KOPT-K1 (cell line): ENCODE results near the gene CISD3.

ENCODE experiments used
- H3K27ac ChIP-seq: fragments of 200-600 bp; sonication (generic); 2 replicates; pipeline ENCODE4 v1.5.1; 2016; ENCODE audit warnings: antibody characterized with exemption, mild to moderate bottlenecking, low read depth, low read length; ENCODE audit not compliant: poor library complexity, severe bottlenecking
- H3K36me3 ChIP-seq: fragments of 200-600 bp; sonication (generic); 2 replicates; pipeline ENCODE4 v1.5.1; 2017; ENCODE audit warnings: antibody characterized with exemption, mild to moderate bottlenecking, low read length, moderate library complexity; ENCODE audit not compliant: insufficient read depth
- H3K9me3 ChIP-seq: fragments of 200-600 bp; sonication (generic); 2 replicates; pipeline ENCODE4 v1.5.1; 2017; ENCODE audit warnings: antibody characterized with exemption, low read length, mild to moderate bottlenecking; ENCODE audit not compliant: insufficient read depth, poor library complexity, severe bottlenecking

Gene CISD3

DNA sequence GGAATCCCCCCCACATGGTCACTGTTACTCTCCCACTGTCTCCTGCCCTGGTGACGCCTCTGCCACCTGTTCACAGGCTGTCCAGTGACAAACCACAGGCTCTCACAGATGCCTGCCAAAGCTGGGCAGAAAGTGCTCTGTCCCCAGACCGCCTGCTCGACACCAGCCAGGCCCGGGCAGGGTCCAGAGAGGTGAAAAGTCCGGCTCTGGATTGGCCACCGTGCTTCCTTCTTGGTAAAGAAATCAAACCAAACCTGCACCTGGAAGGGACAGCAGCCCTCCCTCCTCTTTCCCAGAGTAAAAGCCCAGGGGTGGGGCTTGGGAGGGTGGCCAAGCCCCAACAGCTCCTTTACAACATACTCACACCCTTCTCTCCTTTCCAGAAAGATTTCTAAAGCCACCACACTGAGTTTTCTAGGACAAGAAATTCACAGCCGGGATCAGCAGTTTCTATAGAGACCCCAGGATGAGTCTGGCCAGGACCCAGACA, 11.8 kb downstream of the CISD3 start:
- Histone ChIP-seq H3K9me3 (no peaks in the 10 kb centered on the region), H3K27ac (no peak overlapping the region), H3K36me3 (no peaks in the 10 kb centered on the region)

DNA sequence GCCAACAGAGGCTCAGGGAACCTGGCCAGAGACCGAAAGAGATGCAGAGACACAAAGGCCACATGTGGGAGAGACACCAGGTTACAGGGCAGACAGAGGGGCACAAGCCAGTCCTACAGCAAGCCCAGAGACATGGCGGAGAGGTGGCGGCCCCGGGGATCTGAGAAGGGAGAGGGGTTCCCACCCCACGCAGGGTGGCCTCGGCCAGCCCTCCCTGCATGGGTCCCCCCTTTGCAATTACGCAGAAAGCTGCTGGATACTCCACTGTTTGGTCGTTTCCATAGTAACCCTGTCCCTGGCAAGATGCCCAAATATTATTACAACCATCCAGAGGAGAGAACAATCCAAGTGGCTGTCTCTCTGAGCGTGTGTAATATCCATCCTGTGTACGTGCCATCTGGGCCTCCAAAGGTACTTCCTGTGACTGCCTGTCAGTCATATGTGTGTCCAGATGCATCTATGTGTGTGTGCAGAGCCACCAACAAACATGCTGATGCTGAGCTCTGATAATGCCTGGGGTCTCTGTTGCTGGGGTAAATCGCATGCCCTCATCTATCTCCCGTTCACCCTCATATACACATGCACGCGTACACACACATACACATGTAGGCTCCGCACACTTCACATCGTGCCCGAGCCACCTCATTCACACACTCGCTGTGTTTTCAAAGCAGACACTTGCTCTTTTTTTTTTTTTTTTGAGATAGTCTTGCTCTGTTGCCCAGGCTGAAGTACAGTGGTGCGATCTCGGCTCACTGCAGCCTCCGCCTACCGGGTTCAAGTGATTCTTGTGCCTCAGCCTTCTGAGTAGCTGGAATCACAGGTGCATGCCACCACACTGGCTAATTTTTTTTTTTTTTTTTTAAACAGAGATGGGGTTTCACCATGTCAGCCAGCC, 12.5 kb downstream of the CISD3 start:
- no peaks in the 10 kb centered on the region for H3K9me3 ChIP-seq
- no peaks in the 10 kb centered on the region for H3K36me3 ChIP-seq
- H3K27ac ChIP-seq = no peak overlapping the region

DNA sequence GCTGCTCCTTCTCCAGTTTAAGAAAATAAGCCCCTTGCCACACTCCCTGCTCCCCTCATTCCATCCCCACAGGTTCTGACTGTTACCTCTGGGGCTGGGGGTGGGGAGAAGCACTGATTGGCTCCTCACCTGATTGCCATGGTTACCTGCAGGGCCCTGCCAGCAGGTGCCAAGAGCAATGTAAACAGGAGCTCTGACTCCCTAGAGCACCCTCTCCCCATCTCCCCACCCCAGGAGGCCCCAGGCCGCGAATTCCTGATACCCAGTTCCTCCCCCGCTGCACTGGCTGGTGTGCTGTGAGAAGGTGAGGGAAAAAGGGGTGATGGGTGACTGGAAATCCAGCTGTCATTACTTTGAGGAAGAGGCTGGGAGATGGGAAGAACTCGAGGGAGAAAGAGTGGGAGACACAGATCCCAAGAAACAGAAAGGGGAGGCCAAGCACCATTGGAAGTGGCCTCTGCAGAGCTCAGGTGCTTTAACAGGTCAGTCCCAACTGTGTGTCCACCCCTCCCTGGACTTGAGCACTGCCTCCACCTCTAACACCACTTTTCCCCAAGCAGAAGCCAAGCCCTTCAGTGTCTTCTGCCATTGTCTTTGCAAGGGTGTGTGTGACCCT, 13.5 kb downstream of the CISD3 start:
- H3K9me3 ChIP-seq = no peaks in the 10 kb centered on the region
- H3K27ac ChIP-seq = no peak overlapping the region
- H3K36me3 ChIP-seq = no peaks in the 10 kb centered on the region

DNA sequence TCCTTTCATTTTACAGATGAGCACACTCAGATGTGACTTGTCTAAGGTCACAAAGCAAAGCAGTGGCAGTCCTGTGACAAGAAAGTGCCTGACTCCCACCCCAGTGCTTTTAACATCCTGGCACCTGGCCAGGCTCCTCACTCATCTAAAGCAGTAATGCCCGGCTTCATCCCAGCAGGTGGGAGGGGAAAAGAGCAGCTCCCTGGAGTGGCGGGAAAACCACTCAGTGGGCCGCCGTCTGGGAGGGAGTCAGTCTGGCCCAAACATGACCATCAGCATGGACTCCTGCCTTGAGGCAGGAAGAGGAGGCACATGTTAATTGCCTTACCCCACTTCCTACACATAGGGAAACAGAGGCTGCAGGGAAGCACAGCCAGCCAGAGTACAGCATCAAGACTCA, 15.4 kb downstream of the CISD3 start:
- H3K36me3 ChIP-seq = no peaks in the 10 kb centered on the region
- no peak overlapping the region for H3K27ac ChIP-seq
- no peaks in the 10 kb centered on the region for H3K9me3 ChIP-seq

DNA sequence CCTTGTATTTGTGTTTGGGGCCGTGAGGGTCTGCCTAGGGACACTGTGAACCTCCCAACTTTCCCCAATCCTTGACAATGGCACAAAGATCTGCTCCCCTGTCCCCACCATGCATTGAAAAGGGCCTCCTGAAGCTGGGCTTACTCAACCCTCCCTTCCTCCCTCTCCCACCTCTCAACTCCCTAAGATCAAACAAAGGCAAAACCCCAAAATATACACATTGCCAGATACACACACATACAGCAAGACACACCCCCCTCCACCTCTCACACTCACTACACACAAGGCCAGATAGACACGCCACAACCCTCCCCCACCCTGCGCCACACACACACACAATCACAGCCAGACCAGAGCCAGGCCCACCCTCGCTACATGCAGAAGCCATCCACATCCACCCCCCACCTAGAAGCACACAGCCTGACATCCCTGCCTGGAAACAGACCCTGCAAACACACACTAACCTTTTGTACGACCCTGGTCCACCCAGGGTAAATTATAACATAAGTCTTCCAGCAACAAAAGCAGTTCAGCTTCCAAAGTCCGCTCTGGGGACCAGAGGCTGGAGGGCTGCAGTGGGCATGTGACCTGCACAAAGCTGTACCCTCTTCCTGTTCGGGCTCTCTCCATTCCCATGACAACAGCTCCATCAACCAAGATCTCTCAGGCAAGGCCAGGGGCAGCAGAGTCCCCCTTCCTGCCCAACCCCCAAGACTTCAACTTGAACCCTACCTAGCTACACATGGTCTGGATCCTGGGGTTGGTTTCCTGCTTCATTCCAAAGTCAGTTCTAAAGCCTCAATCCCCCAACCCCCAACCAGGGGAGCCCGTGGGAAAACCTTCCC, 16.1 kb downstream of the CISD3 start:
- H3K36me3 ChIP-seq = no peaks in the 10 kb centered on the region
- H3K9me3 ChIP-seq = no peaks in the 10 kb centered on the region
- no peak overlapping the region for H3K27ac ChIP-seq

DNA sequence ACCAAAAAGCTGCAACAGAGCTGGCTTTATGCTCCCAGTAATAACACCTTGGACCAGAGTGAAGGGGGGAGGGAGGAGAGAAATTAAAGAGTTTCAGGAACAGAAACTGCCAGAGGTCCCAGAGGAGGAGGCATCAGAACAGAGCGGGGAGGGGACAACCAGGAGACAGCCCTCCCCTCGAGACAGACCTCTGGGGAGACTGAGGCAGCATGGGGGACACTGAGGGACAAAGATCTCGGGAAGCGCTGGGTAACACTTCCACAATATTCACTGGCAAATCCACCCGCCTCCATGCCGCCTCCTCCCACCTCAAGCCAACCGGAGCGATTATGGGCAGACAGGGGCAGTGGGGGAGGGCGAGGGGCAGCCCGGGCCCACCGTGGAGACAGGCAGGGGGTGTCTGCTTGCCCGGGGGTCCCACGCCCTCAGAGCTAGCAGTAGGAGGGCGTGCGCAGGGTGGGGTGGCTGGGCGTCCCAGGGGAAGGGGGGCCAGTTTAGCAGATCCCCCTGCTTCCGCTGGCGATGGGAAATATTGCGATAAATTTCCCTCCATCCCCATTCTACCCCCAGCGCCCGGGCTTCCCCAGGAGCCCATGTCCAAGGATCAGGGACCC, 16.8 kb downstream of the CISD3 start:
- H3K27ac ChIP-seq = peak overlapping the region; percentile 55
- no peaks in the 10 kb centered on the region for H3K36me3 ChIP-seq
- no peaks in the 10 kb centered on the region for H3K9me3 ChIP-seq

DNA sequence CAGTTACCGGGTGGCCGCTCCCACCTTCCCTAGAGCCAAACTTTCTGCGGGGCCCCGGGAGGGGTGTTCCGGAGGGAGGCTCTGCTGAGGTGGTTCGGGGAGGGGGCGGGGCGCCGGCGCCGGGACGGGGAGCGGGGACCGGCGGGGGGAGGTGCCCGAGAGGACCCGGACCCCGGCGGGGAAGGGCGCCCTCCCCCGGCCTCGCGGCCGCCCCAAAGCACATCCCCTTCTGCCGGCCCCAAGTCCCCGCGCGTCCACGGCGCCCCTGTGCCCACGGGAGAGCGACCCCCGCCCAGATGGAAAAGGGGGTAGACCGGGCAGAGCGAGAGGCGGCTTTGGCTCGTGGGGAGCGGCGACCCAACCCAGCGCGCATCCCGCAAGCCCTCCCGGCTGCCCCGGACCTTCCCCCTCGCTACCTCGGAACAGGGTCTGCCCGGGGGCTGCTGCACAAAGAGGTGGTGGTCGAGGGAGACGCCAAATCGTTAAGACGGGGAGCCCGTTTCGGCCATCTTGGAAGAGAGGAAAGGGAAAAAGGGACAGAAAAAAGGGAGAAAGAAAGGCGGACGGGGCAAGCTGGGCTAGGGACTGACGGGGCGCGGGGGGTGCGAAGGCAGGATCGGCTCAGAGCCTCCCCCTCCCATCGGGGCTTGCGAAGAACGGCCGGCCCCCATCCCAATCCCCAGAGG, 17.5 kb downstream of the CISD3 start:
- H3K27ac ChIP-seq = peak overlapping the region; percentile 55
- H3K36me3 ChIP-seq = no peaks in the 10 kb centered on the region
- H3K9me3 ChIP-seq = no peaks in the 10 kb centered on the region

DNA sequence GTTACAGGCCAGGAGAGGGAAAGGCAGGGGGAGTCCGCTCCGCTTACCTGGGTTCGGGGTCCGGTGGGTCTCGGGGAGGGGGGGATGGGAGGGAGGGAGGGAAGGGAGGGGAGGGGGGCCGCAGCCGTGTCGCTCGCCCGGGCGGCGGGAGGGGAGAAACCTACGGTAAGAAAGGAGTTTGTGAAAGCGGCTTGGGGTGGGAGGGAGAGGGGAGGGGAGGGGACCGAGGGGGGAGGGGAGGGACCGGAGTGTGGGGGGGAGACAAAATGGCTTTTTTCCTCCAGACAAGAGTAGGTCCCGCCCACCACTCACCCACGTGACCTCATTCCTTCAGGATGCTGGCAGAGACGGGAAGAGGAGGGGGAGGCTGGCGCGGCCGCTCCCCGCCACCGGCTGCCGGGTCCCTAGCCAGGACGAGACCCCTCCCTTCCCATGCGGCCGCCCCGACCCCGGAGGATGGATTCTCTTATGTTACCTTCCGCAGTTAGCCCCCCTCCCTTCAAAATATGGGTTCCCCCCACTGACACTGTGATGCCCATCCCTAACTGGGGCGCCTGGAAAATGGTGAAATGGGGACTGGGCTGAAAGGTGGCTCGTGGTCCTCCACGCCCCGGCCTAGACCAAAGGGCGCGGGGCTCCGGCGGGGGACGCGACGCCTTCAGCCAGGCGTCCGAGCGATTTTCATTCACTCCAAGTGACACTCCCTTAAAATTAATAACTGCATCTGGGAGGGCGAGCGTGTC, 18.2 kb downstream of the CISD3 start, which contains the start of gene PCGF2:
PCGF2 (minus strand) TSS at position 188 of the 743 bp plus-strand sequence. CDS start 7,934 bp downstream, outside the sequence.
- Histone ChIP-seq H3K36me3 (no peaks in the 10 kb centered on the region), H3K9me3 (no peaks in the 10 kb centered on the region), H3K27ac (peak within 1 kb of the TSS; percentile 55)

DNA sequence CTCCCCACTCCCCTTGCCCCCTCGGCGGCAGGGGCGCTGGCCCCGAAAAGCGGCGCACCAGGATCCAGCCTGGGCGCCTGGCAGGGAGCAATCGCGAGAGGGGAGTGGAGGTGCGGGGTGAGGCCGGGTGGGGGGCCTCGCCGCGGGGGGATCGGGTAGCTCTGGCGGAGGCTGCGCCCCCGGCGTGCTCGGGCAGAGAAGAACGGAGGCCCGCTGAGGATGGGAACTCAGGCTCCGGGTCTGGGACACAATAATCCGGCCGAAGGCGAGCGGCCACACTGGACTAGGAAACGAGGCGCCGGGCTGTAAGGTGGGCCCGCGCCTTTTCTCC, 18.7 kb downstream of the CISD3 start:
- peaks cover 2% of the 10 kb centered on the region; the same call in 1 of the 2 replicates for H3K36me3 ChIP-seq
- H3K9me3 ChIP-seq = no peaks in the 10 kb centered on the region
- no peak overlapping the region for H3K27ac ChIP-seq

DNA sequence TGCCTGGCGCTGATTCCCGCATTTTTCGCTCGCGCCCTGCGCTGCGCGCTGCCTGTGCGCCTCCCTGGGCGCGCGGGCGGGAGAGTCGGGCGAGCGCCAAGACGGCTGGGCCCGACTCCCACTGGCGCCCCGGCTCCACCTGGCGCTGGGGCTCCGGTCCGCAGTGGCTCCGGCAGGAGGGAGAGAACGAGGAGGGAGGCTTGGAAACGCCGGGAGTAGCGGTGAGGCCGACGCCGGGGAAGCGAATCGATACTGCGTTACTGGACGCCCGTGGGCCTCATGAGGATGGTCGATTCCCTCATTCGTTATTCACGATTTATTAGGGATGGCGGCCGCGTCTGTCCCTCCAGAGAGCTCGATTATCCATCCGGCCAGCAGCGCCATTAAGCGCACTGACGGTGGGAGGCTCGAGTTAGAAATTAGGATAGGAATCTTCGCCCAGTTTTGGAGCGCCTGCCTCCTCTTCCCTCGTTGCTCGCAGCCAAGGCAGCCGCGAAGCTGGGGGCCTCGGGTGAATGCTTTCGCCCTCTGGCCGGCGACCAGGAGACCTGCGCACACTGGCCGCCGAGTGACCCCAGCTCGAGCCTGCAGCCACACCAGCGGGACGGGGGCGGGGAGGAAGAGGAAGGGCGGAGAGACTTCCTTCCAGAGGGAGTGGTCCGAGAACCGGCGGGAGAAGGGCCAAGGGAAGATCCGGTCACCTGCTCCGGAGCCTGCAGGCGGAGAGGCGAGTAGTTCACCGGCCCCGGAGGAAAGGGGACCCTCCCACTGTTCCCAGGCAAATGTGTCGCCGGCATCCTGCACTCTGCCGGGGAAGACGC, 19.3 kb downstream of the CISD3 start:
- H3K27ac ChIP-seq = no peak overlapping the region
- H3K36me3 ChIP-seq = peaks cover 7% of the 10 kb centered on the region; the same call in 1 of the 2 replicates
- no peaks in the 10 kb centered on the region for H3K9me3 ChIP-seq

DNA sequence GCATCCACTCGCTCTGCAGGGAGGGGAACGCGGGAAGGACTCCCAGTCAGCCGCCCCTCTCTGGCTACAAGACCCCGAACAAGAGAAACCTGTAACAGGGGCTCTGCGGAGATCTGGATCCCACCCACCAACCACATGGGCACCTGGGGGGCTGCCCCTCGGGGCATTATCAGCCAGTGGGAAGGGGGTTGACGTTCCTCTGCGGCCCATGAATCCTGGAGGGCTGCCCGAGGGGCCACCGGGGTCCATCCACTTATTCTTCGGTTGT, 19.8 kb downstream of the CISD3 start:
- H3K27ac ChIP-seq = no peak overlapping the region
- H3K9me3 ChIP-seq = no peaks in the 10 kb centered on the region
- H3K36me3 ChIP-seq = peaks cover 12% of the 10 kb centered on the region; the same call in 1 of the 2 replicates

DNA sequence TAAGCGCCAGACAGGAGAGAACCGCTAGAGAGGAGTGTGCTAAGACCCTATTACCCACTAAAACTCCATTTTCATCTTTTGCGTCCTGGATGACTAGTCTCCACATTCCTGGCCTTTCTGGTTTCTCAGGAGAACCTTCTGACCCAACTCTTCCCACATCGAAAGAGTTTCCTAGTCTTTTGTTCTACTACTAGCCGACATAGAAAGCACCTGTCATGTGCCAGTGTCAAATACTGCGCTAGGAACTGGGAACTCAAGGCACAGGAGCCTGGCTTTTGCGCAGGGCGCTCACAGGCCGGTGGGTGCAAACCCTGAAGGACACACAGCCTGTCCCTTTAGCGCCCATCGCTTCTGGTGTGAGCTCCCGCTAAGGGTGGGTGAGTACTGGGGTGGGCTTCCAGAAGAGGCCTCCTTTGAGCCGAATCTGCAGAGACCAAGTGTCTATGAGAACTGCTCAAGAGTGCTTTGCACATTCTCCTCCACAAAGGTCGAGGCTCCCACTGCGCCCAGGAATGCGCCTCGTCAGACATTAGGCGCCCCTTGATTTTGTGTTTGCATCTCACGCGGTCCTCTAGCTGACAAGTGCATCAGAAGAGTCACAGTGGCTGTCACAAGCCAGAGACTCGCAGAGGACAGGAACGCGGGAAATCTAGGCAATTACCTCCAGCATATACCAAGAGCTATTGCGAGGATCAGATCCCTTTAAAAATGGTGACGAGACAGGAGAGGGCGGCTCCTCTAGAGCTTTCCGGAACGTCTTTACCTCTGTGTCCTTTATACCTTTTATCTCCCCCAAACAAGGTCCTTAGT, 20.4 kb downstream of the CISD3 start:
- Histone ChIP-seq H3K36me3 (peaks cover 18% of the 10 kb centered on the region; the same call in 1 of the 2 replicates), H3K27ac (no peak overlapping the region), H3K9me3 (no peaks in the 10 kb centered on the region)
